GM23338 (cell line): ENCODE data around the gene AGAP1. TPM values are rescaled to one million over a fixed set of nuclear protein-coding genes. Genes with fewer than 3 reads are reported as not detected.

Experiments used
- ATAC-seq: fragments of 200-7000 bp; cut with Tn5 transposase; 3 replicates; pipeline ENCODE4 v1.9.1; 2020
- DNase-seq: peaks from one replicate; pipeline ENCODE4 v3.0.0-alpha.2; 2015; ENCODE audit warnings: low spot score
- H2AFZ ChIP-seq: fragments of 200-600 bp; sonication (generic); 2 replicates; pipeline ENCODE4 v1.8.0; 2016; ENCODE audit warnings: antibody characterized with exemption, mild to moderate bottlenecking, moderate library complexity
- H3F3A ChIP-seq: fragments of 200-600 bp; sonication (generic); replicated peaks from 2 replicates; pipeline ENCODE4 v1.8.0; 2017; ENCODE audit warnings: antibody characterized with exemption, mixed run types, low read depth
- H3K27ac ChIP-seq: fragments of 200-600 bp; sonication (generic); 2 replicates; pipeline ENCODE4 v1.6.1; 2016; ENCODE audit warnings: low read depth
- H3K27me3 ChIP-seq: fragments of 200-600 bp; sonication (generic); 2 replicates; pipeline ENCODE4 v1.8.0; 2016; ENCODE audit warnings: mild to moderate bottlenecking, mixed run types, moderate library complexity; ENCODE audit not compliant: insufficient read depth
- H3K36me3 ChIP-seq: fragments of 200-600 bp; sonication (generic); 2 replicates; pipeline ENCODE4 v1.8.0; 2016; ENCODE audit warnings: mild to moderate bottlenecking; ENCODE audit not compliant: insufficient read depth
- H3K4me1 ChIP-seq: fragments of 200-600 bp; sonication (generic); 2 replicates; pipeline ENCODE4 v1.8.0; 2016; ENCODE audit warnings: mild to moderate bottlenecking, moderate library complexity; ENCODE audit not compliant: insufficient read depth
- H3K4me2 ChIP-seq: fragments of 200-600 bp; sonication (generic); 2 replicates; pipeline ENCODE4 v1.7.1; 2017; ENCODE audit warnings: mixed run types
- H3K4me3 ChIP-seq: fragments of 200-600 bp; sonication (generic); 2 replicates; pipeline ENCODE4 v1.6.1; 2016; ENCODE audit warnings: mixed run types
- H3K79me2 ChIP-seq: fragments of 200-600 bp; sonication (generic); replicated peaks from 2 replicates; pipeline ENCODE4 v1.8.0; 2017; ENCODE audit warnings: mild to moderate bottlenecking; ENCODE audit not compliant: insufficient read depth
- H3K9me2 ChIP-seq: fragments of 200-600 bp; sonication (generic); 2 replicates; pipeline ENCODE4 v1.8.0; 2017; ENCODE audit not compliant: insufficient read depth
- H4K20me1 ChIP-seq: fragments of 200-600 bp; sonication (generic); replicated peaks from 2 replicates; pipeline ENCODE4 v1.8.0; 2017; ENCODE audit warnings: mild to moderate bottlenecking; ENCODE audit not compliant: insufficient read depth
- H3K27ac Mint-ChIP-seq: 2 replicates; pipeline ENCODE4 v1.8.0; 2020; ENCODE audit warnings: inconsistent platforms, mild to moderate bottlenecking, moderate library complexity, mixed read lengths
- H3K27me3 Mint-ChIP-seq: 3 replicates; pipeline ENCODE4 v1.8.0; 2022; ENCODE audit warnings: low read depth, mild to moderate bottlenecking, moderate library complexity, mixed read lengths, inconsistent platforms; ENCODE audit not compliant: insufficient read depth, poor library complexity
- H3K36me3 Mint-ChIP-seq: 3 replicates; pipeline ENCODE4 v1.8.0; 2021; ENCODE audit warnings: low read depth, mild to moderate bottlenecking, inconsistent platforms, moderate library complexity, mixed read lengths
- H3K4me1 Mint-ChIP-seq: 3 replicates; pipeline ENCODE4 v1.8.0; 2020; ENCODE audit warnings: mild to moderate bottlenecking, inconsistent platforms, mixed read lengths
- H3K4me3 Mint-ChIP-seq: 3 replicates; pipeline ENCODE4 v1.8.0; 2021; ENCODE audit warnings: moderate library complexity, mild to moderate bottlenecking, inconsistent platforms, mixed read lengths
- H3K9me3 Mint-ChIP-seq: 3 replicates; pipeline ENCODE4 v1.8.0; 2020; ENCODE audit warnings: moderate library complexity, mild to moderate bottlenecking, inconsistent platforms, mixed read lengths
- CREB1 ChIP-seq: fragments of 250-450 bp; sonication (Bioruptor Pico); IDR thresholded peaks from 2 replicates; pipeline ENCODE4 v1.5.0; 2020; ENCODE audit warnings: low read depth, mild to moderate bottlenecking, moderate library complexity
- EZH2 ChIP-seq: fragments of 200-600 bp; sonication (generic); IDR thresholded peaks from one replicate; pipeline ENCODE4 v1.8.0; 2017; ENCODE audit warnings: antibody characterized with exemption, mild to moderate bottlenecking, low read depth; ENCODE audit not compliant: unreplicated experiment
- EZH2phosphoT487 ChIP-seq: fragments of 200-600 bp; sonication (generic); IDR thresholded peaks from one replicate; pipeline ENCODE4 v1.8.1; 2018; ENCODE audit warnings: antibody characterized with exemption; ENCODE audit not compliant: unreplicated experiment
- JUNB ChIP-seq: IDR thresholded peaks from one replicate; pipeline ENCODE4 v1.6.1; 2016; ENCODE audit warnings: antibody characterized with exemption; ENCODE audit not compliant: unreplicated experiment
- NANOG ChIP-seq: IDR thresholded peaks from 2 replicates; pipeline ENCODE4 v1.6.1; 2016; ENCODE audit warnings: antibody characterized with exemption, borderline replicate concordance
- POLR2AphosphoS5 ChIP-seq: IDR thresholded peaks from 2 replicates; pipeline ENCODE4 v1.6.1; 2016; ENCODE audit warnings: antibody characterized with exemption, low read depth
- REST ChIP-seq: IDR thresholded peaks from one replicate; pipeline ENCODE4 v1.6.1; 2018; ENCODE audit warnings: antibody characterized with exemption; ENCODE audit not compliant: unreplicated experiment
- STAT1 ChIP-seq: IDR thresholded peaks from one replicate; pipeline ENCODE4 v1.6.1; 2016; ENCODE audit warnings: antibody characterized with exemption; ENCODE audit not compliant: unreplicated experiment
- ZNF114 ChIP-seq: fragments of 250-450 bp; sonication (Bioruptor Pico); IDR thresholded peaks from 2 replicates; pipeline ENCODE4 v1.5.0; 2020; ENCODE audit warnings: mild to moderate bottlenecking, moderate library complexity
- ZNF331 ChIP-seq: fragments of 250-450 bp; sonication (Bioruptor Pico); IDR thresholded peaks from 2 replicates; pipeline ENCODE4 v1.5.0; 2020; ENCODE audit warnings: low read depth, mild to moderate bottlenecking, moderate library complexity
- polyA plus RNA-seq: library from polyadenylated mRNA; unstranded; fragments of >200 nt; fragmentation: Nextera tagmentation; extraction: Ambion mirVana; gene quantifications from 2 replicates; pipeline ENCODE4 v1.2.1, GENCODE V29; 2016
- total RNA-seq: library from RNA; depleted of rRNA; stranded (reverse); fragments of >200 nt; shearing (Covaris generic); gene quantifications from 2 replicates; pipeline ENCODE4 v1.2.3, GENCODE V29; 2014
- TF ChIP-seq, protein P1 (sequence below), 2 experiments: fragments of 200-600 bp in 1 of 2; sonication (generic) in 1 of 2; conservative IDR thresholded peaks; 2 replicates each; pipeline versions ENCODE4 v1.5.1 to v1.6.1; 2016 to 2017; ENCODE audit warnings: antibody characterized with exemption in 2 of 2, low read depth in 2 of 2, mild to moderate bottlenecking in 2 of 2, moderate library complexity in 1 of 2
- TF ChIP-seq, protein P2 (sequence below): fragments of 250-450 bp; sonication (Bioruptor Pico); IDR thresholded peaks from 2 replicates; pipeline ENCODE4 v1.5.0; 2020; ENCODE audit warnings: mild to moderate bottlenecking, moderate library complexity
- TF ChIP-seq, protein P3 (sequence below): IDR thresholded peaks from 2 replicates; pipeline ENCODE4 v1.6.1; 2016; ENCODE audit warnings: antibody characterized with exemption

Gene AGAP1
- total and polyA plus RNA-seq, 2 experiments from 2014 or later: 13.3 to 27.9 TPM

DNA sequence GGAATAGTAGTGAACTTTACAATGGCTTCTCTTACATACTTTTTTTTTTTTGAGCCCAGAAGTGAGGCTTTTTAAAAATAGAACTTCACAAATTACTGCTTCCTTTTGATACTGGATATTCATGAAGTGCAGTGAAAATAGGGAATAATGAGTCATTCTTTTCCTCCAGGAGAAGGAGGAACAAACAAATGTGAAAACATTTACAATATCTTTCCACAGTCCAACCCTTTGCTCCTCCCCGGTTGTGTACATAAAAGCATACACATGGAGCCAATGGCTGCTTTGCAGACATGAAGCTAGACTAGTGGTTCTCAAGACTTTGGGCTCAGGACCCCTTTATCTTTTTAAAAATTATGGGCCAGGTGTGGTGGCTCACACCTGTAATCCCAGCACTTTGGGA lies 407.4 kb downstream of the AGAP1 start:
- ATAC-seq (no peak), DNase-seq (no peak)
- Histone ChIP-seq H2AFZ (no peak overlapping the region), H3K4me1 (0 out of 2 replicates have a peak, but pooled peaks cover 3% of the 10 kb centered on the region), H3K79me2 (no peaks in the 10 kb centered on the region), H4K20me1 (peaks cover 10% of the 10 kb centered on the region), H3K36me3 (no peaks in the 10 kb centered on the region), H3K27ac (no peak overlapping the region), H3K9me2 (peaks cover 2% of the 10 kb centered on the region; the same call in 1 of the 2 replicates), H3K4me2 (no peak overlapping the region), H3K4me3 (no peak overlapping the region), H3F3A (no peaks in the 10 kb centered on the region), H3K27me3 (no peaks in the 10 kb centered on the region)
- Mint-ChIP-seq H3K9me3 (no peaks in the 10 kb centered on the region), H3K4me3 (no peak overlapping the region), H3K4me1 (peaks cover 15% of the 10 kb centered on the region), H3K27me3 (peaks cover 2% of the 10 kb centered on the region), H3K36me3 (peaks cover 3% of the 10 kb centered on the region; the same call in 2 of the 3 replicates), H3K27ac (no peak overlapping the region)
- TF ChIP-seq, protein P1, sequence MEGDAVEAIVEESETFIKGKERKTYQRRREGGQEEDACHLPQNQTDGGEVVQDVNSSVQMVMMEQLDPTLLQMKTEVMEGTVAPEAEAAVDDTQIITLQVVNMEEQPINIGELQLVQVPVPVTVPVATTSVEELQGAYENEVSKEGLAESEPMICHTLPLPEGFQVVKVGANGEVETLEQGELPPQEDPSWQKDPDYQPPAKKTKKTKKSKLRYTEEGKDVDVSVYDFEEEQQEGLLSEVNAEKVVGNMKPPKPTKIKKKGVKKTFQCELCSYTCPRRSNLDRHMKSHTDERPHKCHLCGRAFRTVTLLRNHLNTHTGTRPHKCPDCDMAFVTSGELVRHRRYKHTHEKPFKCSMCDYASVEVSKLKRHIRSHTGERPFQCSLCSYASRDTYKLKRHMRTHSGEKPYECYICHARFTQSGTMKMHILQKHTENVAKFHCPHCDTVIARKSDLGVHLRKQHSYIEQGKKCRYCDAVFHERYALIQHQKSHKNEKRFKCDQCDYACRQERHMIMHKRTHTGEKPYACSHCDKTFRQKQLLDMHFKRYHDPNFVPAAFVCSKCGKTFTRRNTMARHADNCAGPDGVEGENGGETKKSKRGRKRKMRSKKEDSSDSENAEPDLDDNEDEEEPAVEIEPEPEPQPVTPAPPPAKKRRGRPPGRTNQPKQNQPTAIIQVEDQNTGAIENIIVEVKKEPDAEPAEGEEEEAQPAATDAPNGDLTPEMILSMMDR (conservative IDR thresholded peaks at IDR 0.05; ENCODE audit: low read depth in 2 of 2): no peak
- TF ChIP-seq, protein P2, sequence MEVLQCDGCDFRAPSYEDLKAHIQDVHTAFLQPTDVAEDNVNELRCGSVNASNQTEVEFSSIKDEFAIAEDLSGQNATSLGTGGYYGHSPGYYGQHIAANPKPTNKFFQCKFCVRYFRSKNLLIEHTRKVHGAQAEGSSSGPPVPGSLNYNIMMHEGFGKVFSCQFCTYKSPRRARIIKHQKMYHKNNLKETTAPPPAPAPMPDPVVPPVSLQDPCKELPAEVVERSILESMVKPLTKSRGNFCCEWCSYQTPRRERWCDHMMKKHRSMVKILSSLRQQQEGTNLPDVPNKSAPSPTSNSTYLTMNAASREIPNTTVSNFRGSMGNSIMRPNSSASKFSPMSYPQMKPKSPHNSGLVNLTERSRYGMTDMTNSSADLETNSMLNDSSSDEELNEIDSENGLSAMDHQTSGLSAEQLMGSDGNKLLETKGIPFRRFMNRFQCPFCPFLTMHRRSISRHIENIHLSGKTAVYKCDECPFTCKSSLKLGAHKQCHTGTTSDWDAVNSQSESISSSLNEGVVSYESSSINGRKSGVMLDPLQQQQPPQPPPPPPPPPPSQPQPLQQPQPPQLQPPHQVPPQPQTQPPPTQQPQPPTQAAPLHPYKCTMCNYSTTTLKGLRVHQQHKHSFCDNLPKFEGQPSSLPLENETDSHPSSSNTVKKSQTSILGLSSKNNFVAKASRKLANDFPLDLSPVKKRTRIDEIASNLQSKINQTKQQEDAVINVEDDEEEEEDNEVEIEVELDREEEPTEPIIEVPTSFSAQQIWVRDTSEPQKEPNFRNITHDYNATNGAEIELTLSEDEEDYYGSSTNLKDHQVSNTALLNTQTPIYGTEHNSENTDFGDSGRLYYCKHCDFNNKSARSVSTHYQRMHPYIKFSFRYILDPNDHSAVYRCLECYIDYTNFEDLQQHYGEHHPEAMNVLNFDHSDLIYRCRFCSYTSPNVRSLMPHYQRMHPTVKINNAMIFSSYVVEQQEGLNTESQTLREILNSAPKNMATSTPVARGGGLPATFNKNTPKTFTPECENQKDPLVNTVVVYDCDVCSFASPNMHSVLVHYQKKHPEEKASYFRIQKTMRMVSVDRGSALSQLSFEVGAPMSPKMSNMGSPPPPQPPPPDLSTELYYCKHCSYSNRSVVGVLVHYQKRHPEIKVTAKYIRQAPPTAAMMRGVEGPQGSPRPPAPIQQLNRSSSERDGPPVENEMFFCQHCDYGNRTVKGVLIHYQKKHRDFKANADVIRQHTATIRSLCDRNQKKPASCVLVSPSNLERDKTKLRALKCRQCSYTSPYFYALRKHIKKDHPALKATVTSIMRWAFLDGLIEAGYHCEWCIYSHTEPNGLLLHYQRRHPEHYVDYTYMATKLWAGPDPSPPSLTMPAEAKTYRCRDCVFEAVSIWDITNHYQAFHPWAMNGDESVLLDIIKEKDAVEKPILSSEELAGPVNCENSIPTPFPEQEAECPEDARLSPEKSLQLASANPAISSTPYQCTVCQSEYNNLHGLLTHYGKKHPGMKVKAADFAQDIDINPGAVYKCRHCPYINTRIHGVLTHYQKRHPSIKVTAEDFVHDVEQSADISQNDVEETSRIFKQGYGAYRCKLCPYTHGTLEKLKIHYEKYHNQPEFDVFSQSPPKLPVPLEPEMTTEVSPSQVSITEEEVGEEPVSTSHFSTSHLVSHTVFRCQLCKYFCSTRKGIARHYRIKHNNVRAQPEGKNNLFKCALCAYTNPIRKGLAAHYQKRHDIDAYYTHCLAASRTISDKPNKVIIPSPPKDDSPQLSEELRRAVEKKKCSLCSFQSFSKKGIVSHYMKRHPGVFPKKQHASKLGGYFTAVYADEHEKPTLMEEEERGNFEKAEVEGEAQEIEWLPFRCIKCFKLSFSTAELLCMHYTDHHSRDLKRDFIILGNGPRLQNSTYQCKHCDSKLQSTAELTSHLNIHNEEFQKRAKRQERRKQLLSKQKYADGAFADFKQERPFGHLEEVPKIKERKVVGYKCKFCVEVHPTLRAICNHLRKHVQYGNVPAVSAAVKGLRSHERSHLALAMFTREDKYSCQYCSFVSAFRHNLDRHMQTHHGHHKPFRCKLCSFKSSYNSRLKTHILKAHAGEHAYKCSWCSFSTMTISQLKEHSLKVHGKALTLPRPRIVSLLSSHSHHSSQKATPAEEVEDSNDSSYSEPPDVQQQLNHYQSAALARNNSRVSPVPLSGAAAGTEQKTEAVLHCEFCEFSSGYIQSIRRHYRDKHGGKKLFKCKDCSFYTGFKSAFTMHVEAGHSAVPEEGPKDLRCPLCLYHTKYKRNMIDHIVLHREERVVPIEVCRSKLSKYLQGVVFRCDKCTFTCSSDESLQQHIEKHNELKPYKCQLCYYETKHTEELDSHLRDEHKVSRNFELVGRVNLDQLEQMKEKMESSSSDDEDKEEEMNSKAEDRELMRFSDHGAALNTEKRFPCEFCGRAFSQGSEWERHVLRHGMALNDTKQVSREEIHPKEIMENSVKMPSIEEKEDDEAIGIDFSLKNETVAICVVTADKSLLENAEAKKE (CRISPR knock-in tag): no peak
- no peak for TF ChIP-seq JUNB
- no peak for TF ChIP-seq ZNF114 (CRISPR knock-in tag)
- TF ChIP-seq POLR2AphosphoS5: no peak
- no peak for TF ChIP-seq NANOG
- no peak for TF ChIP-seq CREB1 (CRISPR knock-in tag)
- no peak for TF ChIP-seq REST
- TF ChIP-seq EZH2: no peak
- TF ChIP-seq STAT1: no peak
- TF ChIP-seq, protein P3, sequence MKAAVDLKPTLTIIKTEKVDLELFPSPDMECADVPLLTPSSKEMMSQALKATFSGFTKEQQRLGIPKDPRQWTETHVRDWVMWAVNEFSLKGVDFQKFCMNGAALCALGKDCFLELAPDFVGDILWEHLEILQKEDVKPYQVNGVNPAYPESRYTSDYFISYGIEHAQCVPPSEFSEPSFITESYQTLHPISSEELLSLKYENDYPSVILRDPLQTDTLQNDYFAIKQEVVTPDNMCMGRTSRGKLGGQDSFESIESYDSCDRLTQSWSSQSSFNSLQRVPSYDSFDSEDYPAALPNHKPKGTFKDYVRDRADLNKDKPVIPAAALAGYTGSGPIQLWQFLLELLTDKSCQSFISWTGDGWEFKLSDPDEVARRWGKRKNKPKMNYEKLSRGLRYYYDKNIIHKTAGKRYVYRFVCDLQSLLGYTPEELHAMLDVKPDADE: no peak
- no peak for TF ChIP-seq ZNF331 (CRISPR knock-in tag)
- TF ChIP-seq EZH2phosphoT487: no peak
